SU-DHL-6 (cell line): Measurements from ENCODE around the gene MAST2.

Source experiments
- CTCF ChIP-seq: fragments of 200-600 bp; sonication (generic); IDR thresholded peaks from one replicate; pipeline ENCODE4 v1.5.1; 2017; ENCODE audit warnings: antibody characterized with exemption, mild to moderate bottlenecking, low read length, moderate library complexity; ENCODE audit not compliant: insufficient read depth, poor library complexity, severe bottlenecking
- EZH2phosphoT487 ChIP-seq: fragments of 200-600 bp; sonication (generic), shearing (Covaris generic); conservative IDR thresholded peaks from 2 replicates; pipeline ENCODE4 v1.6.1; 2018; ENCODE audit warnings: mild to moderate bottlenecking, antibody characterized with exemption, low read length, moderate library complexity, mixed read lengths

DNA sequence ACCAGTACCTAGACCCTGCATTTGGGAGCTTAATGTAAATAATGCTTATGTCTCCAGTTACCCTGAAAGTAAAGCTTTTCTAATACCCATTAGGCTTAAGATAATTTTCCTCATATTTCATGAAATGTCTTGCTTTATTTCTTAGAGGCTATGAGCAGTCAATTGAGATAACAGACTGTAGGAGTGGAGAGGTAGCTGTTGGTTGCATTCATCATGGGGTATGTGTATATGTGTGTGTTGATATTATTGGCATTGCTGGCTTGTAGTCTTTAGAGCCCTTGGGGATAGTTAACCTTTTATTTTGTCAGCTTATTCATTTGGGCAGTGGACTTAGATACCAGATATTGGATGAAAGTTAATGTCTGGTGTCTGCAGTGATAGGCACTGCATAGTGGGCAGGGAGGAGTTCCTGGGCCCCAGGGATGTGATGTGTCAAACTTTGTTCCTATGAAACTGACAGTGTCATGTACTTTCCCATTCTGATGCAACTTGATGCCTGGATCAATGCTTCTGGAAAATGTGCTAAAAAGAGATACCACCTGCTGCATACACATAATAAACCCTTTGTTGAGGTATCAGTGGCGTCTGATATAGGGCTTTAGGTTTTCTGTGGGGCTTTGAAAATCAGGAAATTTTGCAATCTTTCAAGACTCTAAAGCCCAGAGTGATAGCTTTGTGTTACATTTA is 83.9 kb downstream of the MAST2 start:
- no peak for TF ChIP-seq CTCF
- TF ChIP-seq EZH2phosphoT487: no peak
